DOHH2 (cell line): Measurements from ENCODE around the gene TTC28.

Source experiments
- H3F3A ChIP-seq: fragments of 200-600 bp; sonication (generic), shearing (Covaris generic); 2 replicates; pipeline ENCODE4 v1.6.0; 2016; ENCODE audit warnings: antibody characterized with exemption, mild to moderate bottlenecking; ENCODE audit not compliant: control insufficient read depth, insufficient read depth
- H3K27ac ChIP-seq: fragments of 200-600 bp; sonication (generic); 2 replicates; pipeline ENCODE4 v1.5.1; 2014; ENCODE audit warnings: low read depth, mild to moderate bottlenecking, low read length, moderate library complexity
- H3K27me3 ChIP-seq: fragments of 200-600 bp; sonication (generic); 2 replicates; pipeline ENCODE4 v1.6.1; 2014; ENCODE audit warnings: mild to moderate bottlenecking, low read length, mixed read lengths; ENCODE audit not compliant: control insufficient read depth
- H3K36me3 ChIP-seq: fragments of 200-600 bp; sonication (generic); 2 replicates; pipeline ENCODE4 v1.6.1; 2014; ENCODE audit warnings: mild to moderate bottlenecking, low read length, moderate library complexity, mixed read lengths; ENCODE audit not compliant: control insufficient read depth
- H3K4me1 ChIP-seq: fragments of 200-600 bp; sonication (generic); 2 replicates; pipeline ENCODE4 v1.6.1; 2014; ENCODE audit warnings: mild to moderate bottlenecking, low read length, mixed read lengths; ENCODE audit not compliant: control insufficient read depth
- H3K4me2 ChIP-seq: fragments of 200-600 bp; sonication (generic); 2 replicates; pipeline ENCODE4 v1.6.0; 2014; ENCODE audit warnings: mild to moderate bottlenecking, low read length, moderate library complexity
- H3K4me3 ChIP-seq: fragments of 200-600 bp; sonication (generic); 2 replicates; pipeline ENCODE4 v1.5.1; 2014; ENCODE audit warnings: mild to moderate bottlenecking, low read length, mixed read lengths
- H3K79me2 ChIP-seq: fragments of 200-600 bp; sonication (generic); 2 replicates; pipeline ENCODE4 v1.6.1; 2014; ENCODE audit warnings: mild to moderate bottlenecking, low read length, mixed read lengths; ENCODE audit not compliant: control insufficient read depth
- H3K9me2 ChIP-seq: fragments of 200-600 bp; sonication (generic); replicated peaks from 2 replicates; pipeline ENCODE4 v1.6.1; 2014; ENCODE audit warnings: mild to moderate bottlenecking, low read length, mixed read lengths; ENCODE audit not compliant: control insufficient read depth
- H3K9me3 ChIP-seq: fragments of 200-600 bp; sonication (generic); 2 replicates; pipeline ENCODE4 v1.6.1; 2014; ENCODE audit warnings: antibody characterized with exemption, low read length, mixed read lengths; ENCODE audit not compliant: control insufficient read depth, insufficient read depth
- H4K20me1 ChIP-seq: fragments of 200-600 bp; sonication (generic); 2 replicates; pipeline ENCODE4 v1.6.0; 2014; ENCODE audit warnings: low read depth, mild to moderate bottlenecking, antibody characterized with exemption, low read length, moderate library complexity; ENCODE audit not compliant: control insufficient read depth, insufficient read depth
- CTCF ChIP-seq: fragments of 200-600 bp; sonication (generic); IDR thresholded peaks from one replicate; pipeline ENCODE4 v1.5.1; 2014; ENCODE audit warnings: antibody characterized with exemption, mild to moderate bottlenecking, low read depth, low read length; ENCODE audit not compliant: poor library complexity, severe bottlenecking
- EZH2phosphoT487 ChIP-seq: fragments of 200-600 bp; sonication (generic); IDR thresholded peaks from 2 replicates; pipeline ENCODE4 v1.6.1; 2017; ENCODE audit warnings: borderline replicate concordance, mild to moderate bottlenecking, antibody characterized with exemption, low read length, moderate library complexity, mixed read lengths

TTC28 gene

GRCh38 chr22:28428271-28428670 lies 251.4 kb downstream of the TTC28 start:
- no peaks in the 10 kb centered on the region for H3K79me2 ChIP-seq
- no peaks in the 10 kb centered on the region for H3K27me3 ChIP-seq
- no peaks in the 10 kb centered on the region for H3K36me3 ChIP-seq
- H3F3A ChIP-seq = no peaks in the 10 kb centered on the region
- H3K4me2 ChIP-seq = no peak overlapping the region
- H3K4me3 ChIP-seq = no peak overlapping the region
- TF ChIP-seq CTCF (no peak), EZH2phosphoT487 (no peak)
- H4K20me1 ChIP-seq = 0 out of 2 replicates have a peak, but pooled peaks cover 4% of the 10 kb centered on the region
- H3K27ac ChIP-seq = no peak overlapping the region
- no peaks in the 10 kb centered on the region for H3K9me3 ChIP-seq
- no peaks in the 10 kb centered on the region for H3K4me1 ChIP-seq
- no peaks in the 10 kb centered on the region for H3K9me2 ChIP-seq

DNA sequence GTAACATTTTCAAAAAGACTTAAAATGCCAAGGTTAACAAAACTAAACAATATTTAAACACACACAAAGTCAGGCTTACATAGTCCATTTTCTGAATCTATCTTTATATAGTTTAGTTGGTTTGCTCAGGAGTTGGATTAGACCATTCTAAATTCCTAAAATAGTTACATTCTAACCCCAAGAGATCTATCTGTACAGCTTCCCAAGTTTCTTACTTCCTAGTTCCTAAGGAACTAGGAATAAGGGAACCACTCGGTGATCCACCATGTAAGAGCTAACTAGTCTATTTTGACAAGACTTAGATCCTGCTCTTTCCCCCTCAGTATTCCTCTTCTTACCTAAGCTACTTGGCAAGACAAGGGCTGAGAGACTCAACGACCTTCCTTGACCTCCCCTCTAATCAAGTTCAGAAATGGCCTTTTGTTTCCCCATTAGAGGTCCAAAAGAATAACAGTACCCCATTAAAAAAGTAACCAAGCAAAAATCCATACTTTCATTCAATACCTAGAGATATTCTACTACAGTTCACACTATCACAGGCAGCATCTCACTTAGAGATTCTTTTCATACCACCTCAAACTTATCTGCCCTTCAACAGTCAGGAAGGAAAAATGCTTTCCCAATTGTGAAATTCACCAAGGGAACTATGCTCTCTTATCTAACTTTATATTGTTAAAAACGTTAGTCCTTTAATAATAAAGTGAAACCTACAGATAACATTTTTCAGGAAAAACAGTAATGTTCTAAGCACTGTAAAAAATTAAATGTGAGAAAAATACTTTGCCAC lies 253.1 kb downstream of the TTC28 start:
- H3K9me2 ChIP-seq = no peaks in the 10 kb centered on the region
- no peak overlapping the region for H3K4me2 ChIP-seq
- no peaks in the 10 kb centered on the region for H3K9me3 ChIP-seq
- no peak overlapping the region for H3K27ac ChIP-seq
- H3K27me3 ChIP-seq = no peaks in the 10 kb centered on the region
- H4K20me1 ChIP-seq = 0 out of 2 replicates have a peak, but pooled peaks cover 4% of the 10 kb centered on the region
- no peaks in the 10 kb centered on the region for H3K4me1 ChIP-seq
- H3F3A ChIP-seq = no peaks in the 10 kb centered on the region
- H3K36me3 ChIP-seq = no peaks in the 10 kb centered on the region
- TF ChIP-seq CTCF = no peak
- TF ChIP-seq EZH2phosphoT487 = no peak
- no peak overlapping the region for H3K4me3 ChIP-seq
- H3K79me2 ChIP-seq = no peaks in the 10 kb centered on the region

DNA sequence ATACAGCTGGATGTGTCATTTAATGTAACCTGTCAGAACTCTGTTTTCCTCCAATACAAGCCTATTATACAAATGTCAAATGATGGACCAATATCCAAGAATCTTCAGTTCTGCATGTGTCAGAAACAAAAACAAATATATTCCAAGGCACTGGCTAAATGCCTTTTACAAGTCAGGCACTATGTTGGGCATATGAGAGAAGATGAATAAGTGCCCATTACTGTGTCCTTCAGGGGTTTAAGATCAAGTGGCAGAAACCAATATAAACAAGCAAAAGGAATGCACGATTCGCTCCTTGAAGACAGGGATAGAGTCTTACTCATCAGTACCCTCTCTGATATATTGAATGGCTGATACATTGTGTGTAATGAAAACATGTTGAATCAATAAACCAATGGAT lies 254.4 kb downstream of the TTC28 start:
- TF ChIP-seq CTCF (no peak), EZH2phosphoT487 (no peak)
- Histone ChIP-seq H3K4me2 (no peak overlapping the region), H3K27me3 (no peaks in the 10 kb centered on the region), H3K79me2 (no peaks in the 10 kb centered on the region), H3K4me3 (no peak overlapping the region), H3F3A (no peaks in the 10 kb centered on the region), H3K27ac (no peak overlapping the region), H3K4me1 (no peaks in the 10 kb centered on the region), H3K36me3 (no peaks in the 10 kb centered on the region), H4K20me1 (0 out of 2 replicates have a peak, but pooled peaks cover 4% of the 10 kb centered on the region), H3K9me3 (no peaks in the 10 kb centered on the region), H3K9me2 (no peaks in the 10 kb centered on the region)
